ENCODE results near the gene IMPA2.
"Not testable (repeated sequence)": the region's sequence is repeated elsewhere in the genome, so short reads cannot be mapped to it uniquely, and the experiment has no call there.

The IMPA2 gene

DNA sequence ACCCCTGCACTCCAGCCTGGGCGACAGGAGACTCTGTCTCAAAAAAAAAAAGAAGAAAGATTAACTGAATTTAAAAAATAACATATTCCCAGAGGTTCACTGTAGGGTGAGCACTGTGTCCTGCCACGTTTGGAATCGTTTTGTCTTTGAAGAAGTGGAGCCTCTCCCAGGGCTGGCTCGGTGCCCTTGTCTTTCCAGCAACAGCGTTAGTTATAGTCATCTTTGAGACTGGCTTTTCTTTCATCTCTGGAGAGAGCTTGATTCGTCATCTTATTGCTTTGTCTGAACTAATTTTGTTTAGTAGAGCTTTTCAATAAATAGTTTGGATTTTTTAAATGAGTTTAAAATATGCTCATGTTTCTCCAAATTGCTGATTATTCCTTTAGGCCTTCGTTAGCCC lies 50.5 kb downstream of the IMPA2 start:
- no peak for DNase-seq

DNA sequence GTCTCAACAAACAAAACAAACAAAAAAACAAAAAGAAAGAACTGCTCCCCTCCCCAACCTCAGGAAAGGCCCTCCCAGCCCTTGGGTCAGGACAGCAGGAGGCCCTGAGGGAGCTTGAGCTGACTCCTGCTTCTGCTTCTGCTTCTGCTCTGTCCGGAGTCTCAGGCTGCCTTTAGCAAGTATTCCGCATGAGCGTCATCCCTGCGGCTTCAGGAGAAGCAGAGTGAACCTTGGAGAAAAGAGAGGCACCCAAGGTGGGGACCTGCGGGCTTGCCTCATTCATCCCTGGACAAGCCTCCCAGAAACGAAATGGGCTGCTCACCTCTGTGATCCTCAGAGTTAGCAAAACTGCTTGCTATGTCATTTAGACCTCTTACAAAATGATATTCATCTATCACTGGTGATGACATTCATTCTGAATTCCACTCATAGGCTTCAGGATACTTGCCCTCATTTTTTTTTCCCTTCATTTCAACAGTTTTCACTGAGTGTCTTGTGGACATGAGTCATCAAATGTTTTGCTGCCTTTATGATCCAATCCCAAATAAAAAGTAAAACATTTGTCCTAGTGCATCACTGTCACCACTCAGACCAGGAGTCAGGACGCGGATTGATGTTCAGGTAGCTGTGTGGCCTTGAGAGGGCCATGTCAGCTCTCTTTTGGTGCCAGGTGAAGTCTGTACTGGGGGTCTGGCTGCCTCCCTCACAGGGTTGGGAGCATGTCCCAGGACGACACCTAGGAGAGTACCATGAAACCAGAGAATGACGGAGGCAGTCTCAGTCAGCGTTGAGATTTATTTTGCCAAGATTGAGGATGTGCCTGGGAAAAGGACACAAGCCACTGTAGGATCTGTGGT lies 51.7 kb downstream of the IMPA2 start:
- no peak for DNase-seq

GRCh38 chr18:12033643-12034025 lies 52.3 kb downstream of the IMPA2 start:
- no peak for DNase-seq

- no peak for DNase-seq
Observed at GRCh38 chr18:12034241-12035100, 53.2 kb downstream of the IMPA2 start.

DNA sequence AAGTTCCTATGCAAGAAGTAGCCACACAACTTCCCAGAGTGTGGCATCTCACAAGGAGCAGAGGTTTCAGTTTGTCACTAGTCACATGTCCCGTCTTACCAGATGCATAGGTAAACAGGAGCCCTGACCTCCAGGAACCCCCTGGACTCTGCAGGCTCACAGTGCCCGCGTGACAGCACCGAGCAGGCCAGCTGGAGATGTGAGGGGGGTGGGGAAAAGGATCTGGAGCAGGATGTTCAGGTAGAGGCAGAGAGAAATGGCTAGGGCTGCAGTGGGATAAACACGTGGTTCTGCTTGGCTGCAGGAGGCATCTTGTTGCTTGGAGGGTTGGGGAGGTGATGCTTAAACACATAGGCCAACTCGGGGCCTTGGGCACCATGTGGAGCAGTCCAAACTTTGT lies 54.2 kb downstream of the IMPA2 start:
- DNase-seq = no peak

DNA sequence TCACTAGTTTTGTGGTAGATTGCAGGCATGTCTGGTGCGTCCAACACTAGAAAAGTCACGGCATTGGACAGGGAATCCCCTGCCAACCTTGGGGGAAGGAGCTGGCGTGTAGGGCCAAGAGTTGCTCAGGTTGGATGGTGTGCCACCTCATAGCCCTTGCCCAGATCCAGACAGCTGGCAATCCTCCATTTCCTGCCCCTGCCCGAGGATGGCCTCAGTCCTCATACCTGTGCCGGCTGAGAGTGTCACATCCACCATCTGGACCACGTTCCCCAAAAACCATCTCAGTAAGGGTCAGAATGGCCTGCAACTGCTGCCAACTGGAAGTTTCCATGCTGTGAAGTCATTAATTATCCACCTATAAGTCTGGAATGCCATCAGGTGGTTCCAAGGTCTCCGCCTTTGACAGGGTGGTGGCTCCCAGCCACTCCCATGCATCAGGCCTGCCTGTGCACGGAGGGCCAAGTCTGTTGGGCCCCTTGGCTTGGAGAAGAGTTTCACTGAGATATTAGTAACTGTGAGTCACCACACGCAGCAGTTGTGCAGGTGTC lies 55.0 kb downstream of the IMPA2 start:
- no peak for DNase-seq

DNA sequence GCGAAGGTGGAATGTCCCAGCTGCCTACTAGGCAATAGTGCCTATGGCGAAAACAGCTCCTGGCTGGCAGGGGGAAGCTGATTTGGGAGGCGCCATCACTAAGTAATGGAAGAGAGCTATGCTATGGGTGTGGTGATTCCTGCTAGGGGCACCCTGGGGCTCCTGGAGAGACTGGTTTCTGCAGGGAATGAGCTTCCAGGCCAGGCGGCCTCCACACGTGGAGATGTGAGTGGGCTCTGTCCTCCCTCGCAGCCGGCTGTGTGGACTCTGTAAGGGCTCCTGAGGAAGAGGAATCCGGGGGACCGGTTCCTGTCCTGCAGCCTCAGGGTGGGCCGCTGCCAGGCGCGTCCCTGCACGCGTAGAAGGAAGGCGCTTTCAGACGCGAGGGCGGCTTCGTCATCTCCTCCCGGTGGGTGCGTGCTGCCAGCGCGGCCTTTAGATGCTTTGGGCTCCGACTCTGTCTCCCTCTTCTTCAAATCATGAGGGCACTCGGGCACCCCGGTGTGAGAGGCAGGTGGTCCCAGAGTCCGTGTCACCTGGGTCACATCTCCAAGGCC lies 56.9 kb downstream of the IMPA2 start:
- DNase-seq = peak; percentile 10

- DNase-seq = peak; percentile 72
Observed at GRCh38 chr18:12038639-12039539, 57.6 kb downstream of the IMPA2 start.

DNA sequence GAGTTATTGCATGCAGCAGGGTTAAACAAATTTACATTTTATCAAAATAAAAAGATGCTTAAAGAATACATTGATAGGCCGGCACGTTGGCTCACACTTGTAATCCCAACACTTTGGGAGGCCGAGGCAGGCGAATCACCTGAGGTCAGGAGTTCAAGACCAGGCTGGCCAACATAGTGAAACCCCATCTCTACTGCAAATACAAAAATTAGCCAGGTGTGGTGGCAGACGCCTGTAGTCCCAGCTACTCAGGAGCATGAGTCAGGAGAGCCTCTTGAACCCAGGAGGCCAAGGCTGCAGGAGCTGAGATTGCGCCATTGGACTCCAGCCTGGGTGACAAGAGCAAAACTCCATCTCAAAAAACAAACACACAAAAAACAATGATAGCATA lies 58.2 kb downstream of the IMPA2 start:
- not testable (repeated sequence) for DNase-seq

DNA sequence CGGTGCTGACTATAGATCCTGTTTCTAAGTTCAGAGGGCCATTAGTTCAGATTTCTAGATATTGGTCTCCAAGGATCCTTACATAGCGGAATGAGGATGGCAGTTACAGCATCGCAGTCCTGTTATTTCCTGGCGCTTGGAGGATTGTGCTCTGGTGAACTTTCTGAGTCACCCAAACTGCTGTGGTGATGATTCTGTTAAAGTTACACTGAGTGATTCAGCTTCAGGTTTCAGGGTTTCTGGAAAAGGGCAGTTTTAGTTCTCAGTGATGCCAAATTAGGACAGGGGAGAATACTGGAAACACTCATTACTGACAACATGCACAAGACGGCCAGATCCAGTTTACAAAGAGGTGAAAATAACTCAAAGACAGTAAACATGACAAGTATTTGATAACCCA lies 60.3 kb downstream of the IMPA2 start:
- no peak for DNase-seq

- no peak for DNase-seq
Observed at GRCh38 chr18:12043811-12044210, 62.5 kb downstream of the IMPA2 start.

GRCh38 chr18:12044591-12044990 lies 63.3 kb downstream of the IMPA2 start:
- no peak for DNase-seq

- DNase-seq = no peak
Observed at GRCh38 chr18:12046046-12046750, 64.9 kb downstream of the IMPA2 start.

DNA sequence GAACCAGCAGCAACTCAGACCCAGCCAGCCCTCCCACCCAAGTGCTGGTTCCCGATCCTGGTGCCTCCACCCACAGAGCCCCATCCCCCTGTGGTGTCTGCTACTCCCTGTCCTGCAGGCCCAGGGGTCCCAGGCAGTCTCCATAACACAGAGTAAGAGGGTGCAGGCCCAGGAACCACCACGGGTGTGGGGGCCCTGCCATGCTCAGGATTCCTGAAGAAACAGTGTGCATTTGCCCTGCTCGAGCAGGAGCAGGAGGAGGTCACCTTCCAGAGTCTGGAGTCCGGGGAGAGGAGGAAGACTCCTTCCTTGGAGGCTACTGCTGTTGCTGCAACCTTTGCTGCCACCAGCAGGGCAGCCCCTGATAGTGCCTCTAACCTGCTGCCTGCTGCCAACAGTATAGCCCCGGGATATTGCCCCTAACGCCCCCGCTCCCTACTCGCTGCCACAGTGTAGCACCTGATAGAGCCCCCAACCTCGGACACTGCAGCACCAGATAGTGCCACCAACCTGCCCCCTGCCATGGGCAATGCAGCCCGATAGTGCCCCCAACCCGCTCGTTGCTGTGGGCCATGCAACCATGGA lies 65.5 kb downstream of the IMPA2 start:
- no peak for DNase-seq

DNA sequence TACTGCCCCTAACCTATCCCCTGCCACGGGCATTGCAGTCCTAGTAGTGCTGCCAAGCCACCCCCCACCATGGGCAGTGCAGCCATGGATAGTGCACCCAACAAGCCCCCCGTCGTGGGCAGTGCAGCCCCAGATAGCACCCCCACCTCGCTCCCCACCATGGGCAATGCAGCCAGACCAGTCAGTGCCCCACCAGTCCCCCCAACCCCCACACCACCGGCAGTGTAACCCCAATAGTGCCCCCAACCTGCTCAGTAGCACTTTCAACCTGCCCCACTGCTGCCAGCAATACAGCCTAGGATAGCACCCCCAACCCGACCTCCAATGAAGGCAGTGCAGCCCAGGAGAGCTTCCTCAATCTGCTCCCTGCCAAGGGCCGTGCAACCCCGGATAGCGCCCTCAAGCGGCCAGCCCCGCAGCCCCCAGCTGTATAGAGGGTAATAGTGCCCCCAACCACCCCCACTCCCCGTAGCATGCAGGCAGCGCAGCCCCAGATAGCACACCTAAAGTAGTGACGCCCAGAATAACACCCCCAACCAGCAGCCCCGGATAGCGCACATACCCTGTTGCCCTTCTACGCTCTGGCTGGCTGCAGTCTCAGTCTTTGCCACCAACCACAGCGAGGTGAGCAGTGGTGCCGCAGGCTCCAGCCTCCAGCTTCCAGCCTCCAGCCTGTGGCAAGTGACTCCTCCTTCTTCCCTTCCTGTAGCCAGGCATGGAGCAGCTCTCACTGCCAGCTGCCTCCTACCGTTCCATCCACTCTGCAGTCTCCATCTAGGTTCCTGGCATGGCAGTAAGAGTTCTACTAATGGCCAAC lies 66.9 kb downstream of the IMPA2 start:
- DNase-seq = no peak

- DNase-seq = no peak
Observed at GRCh38 chr18:12048827-12049175, 67.5 kb downstream of the IMPA2 start.

DNA sequence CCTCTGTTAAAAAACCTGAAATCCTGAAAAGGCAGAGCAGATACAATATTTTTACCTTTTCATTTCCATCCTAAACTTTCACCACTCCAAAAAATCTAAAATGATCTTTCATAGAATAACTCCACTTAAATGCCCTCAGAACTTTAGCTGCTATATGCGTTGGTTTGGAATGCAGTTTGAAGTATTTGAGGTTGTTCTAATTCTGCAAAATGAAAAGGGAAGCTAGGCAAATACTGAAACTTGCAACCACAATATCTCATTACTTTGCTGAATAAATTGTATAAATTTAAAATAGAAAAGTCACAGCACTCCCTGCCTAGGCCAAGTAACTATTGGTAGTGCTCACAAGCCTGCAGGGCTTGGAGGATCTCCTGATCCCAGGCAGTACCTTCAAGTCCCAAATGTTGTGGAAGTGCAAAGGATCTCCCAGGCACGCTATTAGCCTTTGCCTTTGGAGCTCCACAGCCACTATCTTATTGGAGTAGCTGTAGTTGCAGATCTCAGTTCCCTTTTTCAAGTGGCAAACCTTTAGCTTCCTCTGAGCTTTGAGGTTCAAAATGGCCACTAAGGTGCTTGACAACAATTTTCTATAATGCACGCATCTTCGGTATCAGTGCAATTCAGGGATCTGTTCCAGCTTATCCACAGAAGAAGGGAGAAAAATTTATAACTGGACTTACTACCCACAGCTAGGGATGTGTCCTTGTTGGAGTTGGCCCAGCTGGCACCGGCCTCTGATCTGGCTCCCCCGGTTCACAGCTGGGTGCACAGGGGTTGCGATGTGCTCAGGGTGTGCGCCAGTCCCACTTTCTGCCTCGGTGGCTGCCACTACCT lies 68.9 kb downstream of the IMPA2 start:
- DNase-seq = no peak

DNA sequence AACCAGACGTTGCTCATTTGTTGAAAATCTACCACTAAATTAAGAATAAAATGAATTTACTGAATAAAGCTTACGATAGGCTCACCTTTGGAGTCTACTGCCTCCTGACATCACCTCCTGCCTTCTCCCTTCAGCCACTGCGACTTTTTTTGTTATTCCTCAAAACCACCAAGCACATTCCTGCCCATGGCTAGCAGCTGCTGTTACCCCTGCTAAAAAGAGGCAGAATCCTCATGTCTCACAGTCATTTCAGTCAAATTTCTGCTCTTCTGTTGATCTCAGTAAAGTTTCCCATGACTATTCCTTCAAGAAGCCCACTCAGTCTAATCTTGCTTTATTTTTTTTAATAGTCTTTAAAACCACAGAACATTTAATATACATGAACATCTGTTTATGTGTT lies 71.6 kb downstream of the IMPA2 start:
- no peak for DNase-seq

DNA sequence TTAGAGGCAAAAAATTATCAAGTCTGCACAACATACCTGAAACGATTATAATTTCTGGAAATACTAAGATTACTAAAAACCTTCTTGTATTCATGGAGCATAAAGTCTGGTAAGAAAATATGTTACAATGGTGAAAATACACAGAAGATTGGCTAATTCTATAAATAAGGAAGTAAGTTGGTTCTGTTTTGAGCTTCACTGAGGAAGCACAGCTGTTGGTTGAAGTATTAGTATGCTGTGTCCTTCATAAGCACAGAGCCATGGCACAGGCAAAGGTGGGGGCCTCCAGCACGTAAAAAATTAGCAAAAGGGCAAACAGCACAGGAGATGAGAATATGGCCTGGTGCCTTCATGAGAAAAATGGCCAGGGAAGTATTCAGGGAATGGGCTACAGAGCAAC lies 72.0 kb downstream of the IMPA2 start:
- DNase-seq = no peak

Measured in NCI-H2227 treated with DMSO at 0.1 percent for 48 hours (cell line).